Mucosa of rectum (tissue), 2 donors: ENCODE measurements around the gene PDGFD.

Source experiments
- H3K27ac ChIP-seq, 2 donors: one replicate each; pipeline ENCODE4 v1.7.0; 2013; ENCODE audit warnings: inconsistent platforms in 2 of 2, low read depth in 2 of 2, low read length in 2 of 2
- H3K27me3 ChIP-seq, 2 donors: one replicate each; pipeline ENCODE4 v1.7.0; 2013; ENCODE audit warnings: low read length in 2 of 2; ENCODE audit not compliant: control insufficient read depth in 2 of 2, insufficient read depth in 2 of 2
- H3K36me3 ChIP-seq, 2 donors: one replicate each; pipeline ENCODE4 v1.7.0; 2013; ENCODE audit warnings: low read length in 2 of 2; ENCODE audit not compliant: control insufficient read depth in 2 of 2, insufficient read depth in 2 of 2
- H3K4me1 ChIP-seq, 2 donors: one replicate each; pipeline ENCODE4 v1.7.0; 2013; ENCODE audit warnings: low read length in 2 of 2, mild to moderate bottlenecking in 1 of 2; ENCODE audit not compliant: control insufficient read depth in 2 of 2, insufficient read depth in 2 of 2
- H3K4me3 ChIP-seq, 2 donors: one replicate each; pipeline ENCODE4 v1.7.0; 2013; ENCODE audit warnings: low read length in 2 of 2
- H3K9ac ChIP-seq, 2 donors: one replicate each; pipeline ENCODE4 v1.7.0; 2013; ENCODE audit warnings: low read length in 2 of 2, low read depth in 1 of 2, mild to moderate bottlenecking in 1 of 2
- H3K9me3 ChIP-seq, 2 donors: one replicate each; pipeline ENCODE4 v1.7.0; 2013; ENCODE audit warnings: low read length in 2 of 2; ENCODE audit not compliant: control insufficient read depth in 2 of 2
- donor health status: healthy.
- donor health status: Normal muscosa, but diverticular disease.

PDGFD gene

DNA sequence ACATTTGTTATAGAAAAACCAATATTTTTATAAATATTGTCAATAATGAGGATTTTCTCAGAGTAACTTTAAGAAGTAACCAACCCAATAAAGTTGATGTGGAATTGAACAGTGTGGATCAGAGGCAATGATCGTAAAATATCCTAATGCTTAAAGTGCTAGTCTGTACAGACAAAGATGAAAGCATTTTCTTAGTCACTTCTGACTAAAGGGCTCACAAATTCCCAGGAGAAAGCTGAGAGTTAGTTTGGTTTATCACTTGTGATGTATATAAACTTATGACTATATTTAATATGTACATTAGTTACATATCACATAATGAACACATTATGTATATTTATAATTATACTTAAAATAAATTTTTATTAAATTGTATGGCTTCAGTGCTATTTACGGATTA is 152.9 kb downstream of the PDGFD start:
- Histone ChIP-seq H3K27me3 (no peaks in the 10 kb centered on the region), H3K36me3 (no peaks in the 10 kb centered on the region), H3K27ac (no peak overlapping the region), H3K9ac (no peak overlapping the region), H3K4me3 (no peak overlapping the region), H3K9me3 (no peaks in the 10 kb centered on the region), H3K4me1 (no peaks in the 10 kb centered on the region)

DNA sequence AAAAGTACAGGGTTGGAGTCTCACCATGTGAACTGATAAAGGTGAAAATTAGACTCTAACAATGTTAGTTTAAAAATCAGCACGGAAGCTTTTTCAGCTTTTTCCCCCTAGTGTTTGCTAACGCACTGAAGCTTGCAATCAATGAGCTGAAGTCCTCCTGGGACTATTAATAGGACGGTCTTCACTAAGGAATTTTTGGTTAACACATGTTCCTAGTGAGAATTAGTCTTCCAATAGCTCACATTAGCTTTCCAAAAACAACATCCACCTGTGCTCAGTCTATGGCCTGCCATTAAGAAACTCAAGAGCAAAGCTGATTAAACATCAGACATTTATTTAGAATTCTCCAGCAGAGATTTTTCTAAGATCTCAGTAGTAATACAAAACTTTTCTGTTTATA is 154.2 kb downstream of the PDGFD start:
- no peak overlapping the region for H3K9ac ChIP-seq
- no peaks in the 10 kb centered on the region for H3K9me3 ChIP-seq

DNA sequence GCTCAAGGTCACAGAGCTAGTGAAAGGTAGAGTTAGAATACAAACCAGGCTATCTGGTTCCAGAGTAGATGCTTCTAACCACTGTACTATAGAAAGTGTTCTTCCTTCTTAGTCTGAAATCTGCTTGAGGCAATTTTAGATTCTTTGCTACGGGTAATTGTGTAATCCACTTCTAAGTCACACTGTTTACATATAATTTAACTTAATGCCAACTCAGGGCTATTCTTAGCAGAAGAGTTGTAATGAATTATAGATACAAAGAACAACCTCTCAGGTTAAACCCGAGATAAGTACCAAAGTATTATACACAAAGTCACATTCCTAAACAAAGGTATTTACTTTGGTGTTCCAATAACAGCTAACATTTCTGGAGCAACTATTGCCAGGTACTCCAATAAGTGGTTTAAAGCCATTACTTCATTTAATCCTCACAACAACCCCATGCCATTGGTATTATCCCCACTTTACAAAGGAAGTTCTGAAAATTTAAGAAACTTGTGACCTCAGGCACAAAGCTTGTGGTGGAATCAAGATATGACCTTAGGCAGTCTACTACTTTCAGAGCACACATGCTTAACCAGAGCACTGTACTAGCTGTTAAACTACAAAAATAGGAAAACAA is 158.6 kb downstream of the PDGFD start:
- no peaks in the 10 kb centered on the region for H3K36me3 ChIP-seq
- H3K9ac ChIP-seq, result no peak overlapping the region
- no peak overlapping the region for H3K27ac ChIP-seq
- no peaks in the 10 kb centered on the region for H3K27me3 ChIP-seq
- no peaks in the 10 kb centered on the region for H3K4me1 ChIP-seq
- H3K4me3 ChIP-seq, result no peak overlapping the region
- H3K9me3 ChIP-seq, result no peaks in the 10 kb centered on the region

More for the DNA sequence above, 154.2 kb downstream of the PDGFD start:
- Histone ChIP-seq H3K4me1 (no peaks in the 10 kb centered on the region), H3K27me3 (no peaks in the 10 kb centered on the region), H3K36me3 (no peaks in the 10 kb centered on the region), H3K27ac (no peak overlapping the region), H3K4me3 (no peak overlapping the region)

GRCh38 chr11:104003491-104003890 is 160.5 kb downstream of the PDGFD start:
- Histone ChIP-seq H3K4me3 (no peak overlapping the region), H3K27ac (no peak overlapping the region), H3K4me1 (no peaks in the 10 kb centered on the region), H3K9me3 (no peaks in the 10 kb centered on the region), H3K27me3 (no peaks in the 10 kb centered on the region), H3K9ac (no peak overlapping the region), H3K36me3 (no peaks in the 10 kb centered on the region)

GRCh38 chr11:104001561-104002056 is 162.3 kb downstream of the PDGFD start:
- H3K9ac ChIP-seq, result no peak overlapping the region
- H3K27me3 ChIP-seq, result no peaks in the 10 kb centered on the region
- no peak overlapping the region for H3K4me3 ChIP-seq
- no peaks in the 10 kb centered on the region for H3K9me3 ChIP-seq
- H3K4me1 ChIP-seq, result no peaks in the 10 kb centered on the region
- no peak overlapping the region for H3K27ac ChIP-seq
- H3K36me3 ChIP-seq, result no peaks in the 10 kb centered on the region

- Histone ChIP-seq H3K4me1 (no peaks in the 10 kb centered on the region), H3K9me3 (no peaks in the 10 kb centered on the region), H3K9ac (no peak overlapping the region), H3K4me3 (no peak overlapping the region), H3K27ac (no peak overlapping the region), H3K36me3 (no peaks in the 10 kb centered on the region), H3K27me3 (no peaks in the 10 kb centered on the region)
Observed at GRCh38 chr11:104000798-104001197, 163.1 kb downstream of the PDGFD start.

- no peaks in the 10 kb centered on the region for H3K27me3 ChIP-seq
- H3K36me3 ChIP-seq, result no peaks in the 10 kb centered on the region
- no peak overlapping the region for H3K27ac ChIP-seq
Observed at GRCh38 chr11:103998826-103999508, 165.0 kb downstream of the PDGFD start.

GRCh38 chr11:103997082-103997481 is 166.9 kb downstream of the PDGFD start:
- no peak overlapping the region for H3K9ac ChIP-seq
- H3K27me3 ChIP-seq, result no peaks in the 10 kb centered on the region

More at GRCh38 chr11:103998826-103999508, 165.0 kb downstream of the PDGFD start:
- Histone ChIP-seq H3K4me3 (no peak overlapping the region), H3K9ac (no peak overlapping the region), H3K4me1 (no peaks in the 10 kb centered on the region), H3K9me3 (no peaks in the 10 kb centered on the region)

GRCh38 chr11:103995896-103996295 is 168.1 kb downstream of the PDGFD start:
- H3K27ac ChIP-seq, result no peak overlapping the region
- no peaks in the 10 kb centered on the region for H3K9me3 ChIP-seq
- H3K27me3 ChIP-seq, result no peaks in the 10 kb centered on the region
- H3K9ac ChIP-seq, result no peak overlapping the region
- H3K4me3 ChIP-seq, result no peak overlapping the region
- H3K36me3 ChIP-seq, result no peaks in the 10 kb centered on the region
- no peaks in the 10 kb centered on the region for H3K4me1 ChIP-seq

More at GRCh38 chr11:103997082-103997481, 166.9 kb downstream of the PDGFD start:
- Histone ChIP-seq H3K4me1 (no peaks in the 10 kb centered on the region), H3K9me3 (no peaks in the 10 kb centered on the region), H3K4me3 (no peak overlapping the region), H3K36me3 (no peaks in the 10 kb centered on the region), H3K27ac (no peak overlapping the region)

- Histone ChIP-seq H3K9ac (no peak overlapping the region), H3K27ac (no peak overlapping the region), H3K4me1 (no peaks in the 10 kb centered on the region), H3K9me3 (no peaks in the 10 kb centered on the region), H3K36me3 (no peaks in the 10 kb centered on the region), H3K4me3 (no peak overlapping the region), H3K27me3 (no peaks in the 10 kb centered on the region)
Observed at GRCh38 chr11:103994518-103994917, 169.4 kb downstream of the PDGFD start.
